Adrenal gland (tissue), 12 donors: ENCODE measurements around the gene ALOX15B. TPM values are rescaled to one million over a fixed set of nuclear protein-coding genes. Genes with fewer than 3 reads are reported as not detected.

Experiments used
- DNase-seq, 7 donors: peaks; one replicate each; pipeline ENCODE4 v3.0.0-alpha.2; 2019 to 2020
- H3K27ac ChIP-seq, 5 donors: fragments of 200-600 bp; sonication (generic) in 4 of 5; 1 replicate in 3 of 5; 2 replicates in 2 of 5; pipeline versions ENCODE4 v1.5.1 to v1.8.0; 2016 to 2020; ENCODE audit warnings: mild to moderate bottlenecking in 1 of 5
- H3K27me3 ChIP-seq: fragments of 200-600 bp; 2 replicates; pipeline ENCODE4 v1.8.0; 2021
- H3K36me3 ChIP-seq, 2 donors: fragments of 200-600 bp; replicated peaks in 1 of 2; 1 replicate in 1 of 2; 2 replicates in 1 of 2; pipeline versions ENCODE4 v1.5.1 to v1.8.0; 2018 to 2022
- H3K4me1 ChIP-seq, 2 donors: fragments of 200-600 bp; replicated peaks in 1 of 2; 1 replicate in 1 of 2; 2 replicates in 1 of 2; pipeline versions ENCODE4 v1.5.1 to v1.8.0; 2018 to 2021
- H3K4me3 ChIP-seq, 4 donors: fragments of 200-600 bp; sonication (generic) in 3 of 4; one replicate each; pipeline ENCODE4 v1.5.1; 2016 to 2018
- H3K9me3 ChIP-seq, 3 donors: fragments of 200-600 bp; sonication (generic) in 1 of 3; replicated peaks in 1 of 3; 1 replicate in 2 of 3; 2 replicates in 1 of 3; pipeline versions ENCODE4 v1.5.1 to v1.8.0; 2016 to 2021
- CTCF ChIP-seq, 6 experiments: fragments of 450-650 bp in 4 of 6; fragments of 200-600 bp in 2 of 6; sonication (generic) in 1 of 6; IDR thresholded peaks; 1 replicate in 5 of 6; 2 replicates in 1 of 6; pipeline versions ENCODE4 v1.5.1 to v1.8.0; 2016 to 2021; ENCODE audit warnings: antibody characterized with exemption in 6 of 6, mild to moderate bottlenecking in 2 of 6, moderate library complexity in 1 of 6
- POLR2A ChIP-seq, 2 donors: fragments of 450-650 bp; IDR thresholded peaks; one replicate each; pipeline ENCODE4 v1.6.1; 2017; ENCODE audit warnings: antibody characterized with exemption in 2 of 2, mild to moderate bottlenecking in 2 of 2, moderate library complexity in 1 of 2
- WGBS, 4 donors: extraction: QIAGEN DNeasy Blood & Tissue Kit in 2 of 4; methylation state at CpG; one replicate each; pipeline versions ENCODE4 v1.1.5 to v1.1.7; 2013 to 2017; 5-methylcytosine and 5-hydroxymethylcytosine counted together
- intact Hi-C, 2 donors: fragments of 100-400 bp; cut with DNase I; formaldehyde crosslinking; loops; one replicate each; pipeline versions ENCODE4 v1.14.1 to v1.15.0; 2022 to 2023
- polyA plus RNA-seq, 3 donors: library from polyadenylated mRNA; stranded (reverse); fragments of 200-250 nt in 2 of 3; fragments of 350-450 nt in 1 of 3; fragmentation: Illumina TruSeq in 1 of 3; extraction: RNeasy Lipid Tissue Mini Kit (QIAGEN cat#74804) in 1 of 3; gene quantifications; one replicate each; pipeline ENCODE4 v1.2.3, GENCODE V29; 2013 to 2014
- total RNA-seq, 9 donors: library from RNA; depleted of rRNA in 4 of 9; stranded (reverse); fragments of >200 nt in 4 of 9; fragments of 120-200 nt in 1 of 9; fragmentation: NEBNext Ultra II Directional in 1 of 9; extraction: Animal tissue kit (Norgen Biotek cat#: 25700) in 1 of 9; gene quantifications; one replicate each; pipeline versions ENCODE4 v1.1.0 to v1.2.4, GENCODE V29; 2013 to 2023
- donor health status: healthy with polysubstance abuse.
- donor health status: Bipolar disorder and iron deficiency.
- donor health status: DM: yes; HTN: yes; CAD: no.
- donor health status: DM: no; HTN: no; CAD: no.
- donor health status: DM: no; HTN: no; CAD: no.
- donor health status: DM: yes; HTN: yes; CAD: no.

Gene ALOX15B
- total and polyA plus RNA-seq, 12 donors = 1.1 to 9.8 (median 3.9) TPM; not detected in 1

GRCh38 chr17:8029121-8029520 lies 9.7 kb upstream of the ALOX15B start:
- H3K4me3 ChIP-seq = no peak overlapping the region
- no peaks in the 10 kb centered on the region for H3K36me3 ChIP-seq
- H3K27ac ChIP-seq = no peak overlapping the region
- 58 to 69% (median 59%) methylated on average over 5 of the region's 5 CpGs for WGBS, 4 donors
- H3K4me1 ChIP-seq = no peaks in the 10 kb centered on the region
- peaks cover 16% of the 10 kb centered on the region for H3K27me3 ChIP-seq
- H3K9me3 ChIP-seq = no peaks in the 10 kb centered on the region
- no peak for DNase-seq
- TF ChIP-seq CTCF (IDR thresholded peaks at IDR 0.05) = no peak
- TF ChIP-seq POLR2A (IDR thresholded peaks at IDR 0.05) = no peak
- intact Hi-C loops = no loop called here

- WGBS, 4 donors = 54 to 65% (median 58%) methylated on average over 2 to 6 of the region's 6 CpGs
Observed at GRCh38 chr17:8031261-8031661, 7.6 kb upstream of the ALOX15B start.

GRCh38 chr17:8031950-8032349 lies 6.9 kb upstream of the ALOX15B start:
- H3K36me3 ChIP-seq = no peaks in the 10 kb centered on the region
- 40 to 61% (median 49%) methylated on average over 1 of the region's 1 CpG for WGBS, 4 donors
- no peak for TF ChIP-seq POLR2A (IDR thresholded peaks at IDR 0.05)
- TF ChIP-seq CTCF (IDR thresholded peaks at IDR 0.05) = no peak
- H3K9me3 ChIP-seq = no peaks in the 10 kb centered on the region
- H3K4me1 ChIP-seq = no peaks in the 10 kb centered on the region
- H3K4me3 ChIP-seq = no peak overlapping the region
- H3K27ac ChIP-seq = no peak overlapping the region
- intact Hi-C loops = no loop called here
- DNase-seq = no peak
- peaks cover 13% of the 10 kb centered on the region for H3K27me3 ChIP-seq

More at GRCh38 chr17:8031261-8031661, 7.6 kb upstream of the ALOX15B start:
- DNase-seq = no peak
- no peak overlapping the region for H3K27ac ChIP-seq
- H3K4me1 ChIP-seq = no peaks in the 10 kb centered on the region
- H3K9me3 ChIP-seq = no peaks in the 10 kb centered on the region
- H3K27me3 ChIP-seq = peaks cover 16% of the 10 kb centered on the region
- TF ChIP-seq CTCF (IDR thresholded peaks at IDR 0.05) (no peak), POLR2A (IDR thresholded peaks at IDR 0.05) (no peak)
- intact Hi-C loops = no loop called here
- no peaks in the 10 kb centered on the region for H3K36me3 ChIP-seq
- H3K4me3 ChIP-seq = no peak overlapping the region

GRCh38 chr17:8032442-8032841 lies 6.4 kb upstream of the ALOX15B start:
- Histone ChIP-seq H3K4me3 (no peak overlapping the region), H3K9me3 (no peaks in the 10 kb centered on the region), H3K27ac (no peak overlapping the region), H3K27me3 (peaks cover 8% of the 10 kb centered on the region), H3K36me3 (no peaks in the 10 kb centered on the region), H3K4me1 (no peaks in the 10 kb centered on the region)
- TF ChIP-seq POLR2A (IDR thresholded peaks at IDR 0.05) (no peak), CTCF (IDR thresholded peaks at IDR 0.05) (no peak)
- no peak for DNase-seq
- intact Hi-C loops = no loop called here
- WGBS, 4 donors = 56 to 86% (median 82%) methylated on average over 2 of the region's 2 CpGs
